Breast epithelium (tissue), 3 donors: ENCODE data around the gene SNCA.

Experiments used
- POLR2A ChIP-seq: fragments of 450-650 bp; IDR thresholded peaks from one replicate; pipeline ENCODE4 v1.6.1; 2016; ENCODE audit warnings: antibody characterized with exemption, mild to moderate bottlenecking, moderate library complexity
- TF ChIP-seq, protein P1 (sequence below), 3 donors: fragments of 450-650 bp; IDR thresholded peaks; one replicate each; pipeline ENCODE4 v1.5.1; 2016 to 2017; ENCODE audit warnings: antibody characterized with exemption in 3 of 3, mild to moderate bottlenecking in 3 of 3, moderate library complexity in 3 of 3

DNA sequence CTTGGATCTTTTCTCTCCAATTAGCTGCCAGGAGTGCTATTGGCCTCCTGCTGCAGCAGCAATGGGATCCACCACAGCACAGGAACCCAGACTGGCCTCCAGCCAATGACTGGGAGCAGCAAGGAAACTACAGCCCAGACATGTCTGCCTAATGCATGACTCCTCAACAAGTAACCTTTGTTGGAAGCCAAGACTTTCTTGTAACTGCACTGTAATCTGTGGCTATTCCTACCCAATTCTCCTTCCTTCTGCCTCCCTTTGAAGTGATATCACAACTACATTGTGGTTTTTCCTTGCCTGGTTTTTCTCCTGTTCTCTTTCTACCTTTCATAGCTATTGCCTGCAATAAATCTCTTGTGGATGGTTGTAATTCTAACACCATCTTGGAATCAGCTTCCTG, 39.8 kb downstream of the SNCA start:
- TF ChIP-seq, protein P1, sequence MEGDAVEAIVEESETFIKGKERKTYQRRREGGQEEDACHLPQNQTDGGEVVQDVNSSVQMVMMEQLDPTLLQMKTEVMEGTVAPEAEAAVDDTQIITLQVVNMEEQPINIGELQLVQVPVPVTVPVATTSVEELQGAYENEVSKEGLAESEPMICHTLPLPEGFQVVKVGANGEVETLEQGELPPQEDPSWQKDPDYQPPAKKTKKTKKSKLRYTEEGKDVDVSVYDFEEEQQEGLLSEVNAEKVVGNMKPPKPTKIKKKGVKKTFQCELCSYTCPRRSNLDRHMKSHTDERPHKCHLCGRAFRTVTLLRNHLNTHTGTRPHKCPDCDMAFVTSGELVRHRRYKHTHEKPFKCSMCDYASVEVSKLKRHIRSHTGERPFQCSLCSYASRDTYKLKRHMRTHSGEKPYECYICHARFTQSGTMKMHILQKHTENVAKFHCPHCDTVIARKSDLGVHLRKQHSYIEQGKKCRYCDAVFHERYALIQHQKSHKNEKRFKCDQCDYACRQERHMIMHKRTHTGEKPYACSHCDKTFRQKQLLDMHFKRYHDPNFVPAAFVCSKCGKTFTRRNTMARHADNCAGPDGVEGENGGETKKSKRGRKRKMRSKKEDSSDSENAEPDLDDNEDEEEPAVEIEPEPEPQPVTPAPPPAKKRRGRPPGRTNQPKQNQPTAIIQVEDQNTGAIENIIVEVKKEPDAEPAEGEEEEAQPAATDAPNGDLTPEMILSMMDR (IDR thresholded peaks at IDR 0.05) = no peak
- no peak for TF ChIP-seq POLR2A
